Activated naive CD8-positive, alpha-beta T cell treated with anti-CD3 and anti-CD28 coated beads, Interleukin-2, amount 50 U/mL, for 24 hours (primary cell): Measurements from ENCODE around the gene ADRB2.
A peak's percentile ranks its signal among the peaks of the same experiment; 100 is the strongest.

Experiments
- ATAC-seq: fragments of 150-1000 bp; cut with Tn5 transposase; one replicate; pipeline ENCODE4 v1.10.0; 2021
- DNase-seq: peaks from one replicate; pipeline ENCODE4 v3.0.0; 2021
- H3K27ac Mint-ChIP-seq: one replicate; pipeline ENCODE4 v1.8.0; 2021; ENCODE audit warnings: mild to moderate bottlenecking, mixed read lengths
- H3K27me3 Mint-ChIP-seq: one replicate; pipeline ENCODE4 v1.8.0; 2021; ENCODE audit warnings: mixed read lengths
- H3K36me3 Mint-ChIP-seq: one replicate; pipeline ENCODE4 v1.8.0; 2021; ENCODE audit warnings: low read depth, mixed read lengths
- H3K4me1 Mint-ChIP-seq: one replicate; pipeline ENCODE4 v1.8.0; 2021; ENCODE audit warnings: mixed read lengths
- H3K4me3 Mint-ChIP-seq: one replicate; pipeline ENCODE4 v1.8.0; 2021; ENCODE audit warnings: mild to moderate bottlenecking, moderate library complexity, mixed read lengths
- H3K9me3 Mint-ChIP-seq: one replicate; pipeline ENCODE4 v1.8.0; 2021; ENCODE audit warnings: mixed read lengths

Gene ADRB2

DNA sequence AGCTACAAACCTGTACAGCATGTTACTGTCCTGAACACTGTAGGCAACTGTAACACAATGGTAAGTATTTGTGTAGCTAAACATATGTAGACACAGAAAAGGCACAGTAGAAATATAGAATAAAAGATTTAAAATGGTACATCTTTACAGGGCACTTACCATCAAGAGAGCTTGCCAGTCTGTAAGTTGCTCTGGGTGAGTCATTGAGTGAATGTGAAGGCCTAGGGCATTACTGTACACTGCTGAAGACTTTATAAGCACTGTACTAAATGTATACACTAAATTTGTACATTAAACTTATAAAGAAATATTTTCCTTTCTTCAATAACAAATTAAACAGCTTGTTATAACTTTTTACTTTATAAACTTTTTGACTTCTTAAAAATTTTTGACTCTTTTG lies 20.5 kb downstream of the ADRB2 start:
- no peak overlapping the region for H3K27ac Mint-ChIP-seq
- no peak for DNase-seq
- H3K4me1 Mint-ChIP-seq: peaks cover 64% of the 10 kb centered on the region

DNA sequence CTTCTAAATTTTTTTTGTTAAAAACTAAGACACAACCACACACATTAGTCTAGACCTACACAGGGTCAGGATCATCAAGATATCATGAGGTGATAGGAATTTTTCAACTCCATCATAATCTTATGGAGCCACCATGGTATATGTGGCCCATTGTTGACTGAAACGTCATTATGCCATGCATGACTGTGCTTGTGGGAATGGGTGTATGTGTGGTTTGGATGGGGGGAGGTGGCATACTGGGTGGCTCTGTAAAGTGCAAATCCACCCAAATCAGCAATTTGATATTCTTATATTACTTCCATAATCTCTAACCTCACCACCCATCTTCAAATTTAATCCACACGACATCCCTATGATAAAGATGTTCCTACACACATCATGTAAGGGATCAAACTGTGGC lies 21.0 kb downstream of the ADRB2 start:
- no peak for ATAC-seq
- H3K36me3 Mint-ChIP-seq: no peaks in the 10 kb centered on the region
- DNase-seq: no peak
- H3K27ac Mint-ChIP-seq: no peak overlapping the region
- H3K4me1 Mint-ChIP-seq: peaks cover 61% of the 10 kb centered on the region
- peaks cover 3% of the 10 kb centered on the region for H3K9me3 Mint-ChIP-seq
- H3K4me3 Mint-ChIP-seq: no peak overlapping the region
- H3K27me3 Mint-ChIP-seq: no peaks in the 10 kb centered on the region

More for the DNA sequence above, 20.5 kb downstream of the ADRB2 start:
- Mint-ChIP-seq H3K27me3 (no peaks in the 10 kb centered on the region), H3K36me3 (no peaks in the 10 kb centered on the region), H3K4me3 (no peak overlapping the region), H3K9me3 (peaks cover 3% of the 10 kb centered on the region)
- no peak for ATAC-seq

DNA sequence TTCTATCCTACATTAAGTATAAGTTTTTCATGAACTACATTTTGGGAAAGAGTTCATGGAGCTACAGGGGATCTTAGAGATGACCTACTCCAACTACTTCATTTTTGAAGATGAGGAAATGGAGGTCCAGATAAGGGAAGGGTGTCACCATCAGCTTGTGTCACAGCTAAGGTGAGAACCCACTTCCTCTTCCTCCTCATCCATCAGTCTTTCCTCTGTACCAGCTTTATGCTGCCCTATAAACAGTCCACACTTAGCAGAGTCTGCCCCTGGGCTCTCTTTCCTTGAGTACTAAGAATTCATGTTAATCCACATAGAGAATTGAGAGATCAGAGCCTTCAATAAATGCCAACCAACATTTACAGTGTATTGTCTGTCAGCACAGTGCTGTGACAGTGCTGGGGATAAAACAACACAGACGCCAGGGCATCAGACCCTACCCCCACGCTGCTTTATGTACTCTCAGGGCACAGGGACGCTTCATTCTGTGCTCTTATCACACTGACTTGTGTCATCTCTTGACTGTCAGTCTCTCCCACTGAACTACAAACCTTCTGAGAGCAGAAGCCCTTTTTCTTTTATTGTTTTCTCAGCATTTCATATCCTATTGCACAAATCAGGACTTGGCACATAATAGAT lies 22.1 kb downstream of the ADRB2 start:
- Mint-ChIP-seq H3K9me3 (peaks cover 3% of the 10 kb centered on the region), H3K36me3 (no peaks in the 10 kb centered on the region), H3K4me3 (peak overlapping the region; percentile 0), H3K27me3 (no peaks in the 10 kb centered on the region), H3K27ac (peak overlapping the region; percentile 66), H3K4me1 (peaks cover 63% of the 10 kb centered on the region)
- no peak for DNase-seq
- ATAC-seq: peak; percentile 48

DNA sequence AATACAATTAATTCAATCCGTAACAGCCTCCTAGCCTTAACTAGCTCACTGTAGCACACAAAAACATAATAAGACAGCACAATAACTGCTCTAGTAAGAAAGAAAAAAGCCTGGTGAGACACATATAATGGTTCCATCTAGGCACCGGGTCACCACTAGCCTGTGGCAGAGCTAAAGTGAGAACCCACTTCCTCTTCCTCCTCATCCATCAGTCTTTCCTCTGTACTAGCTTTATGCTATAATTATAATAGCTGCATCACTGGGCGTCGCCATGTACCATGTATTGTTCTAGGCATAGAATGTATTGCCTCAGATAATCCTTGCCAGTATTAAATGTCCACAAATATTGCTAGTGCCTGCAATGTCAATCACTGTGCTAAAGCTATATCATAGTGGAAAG lies 23.1 kb downstream of the ADRB2 start:
- peaks cover 67% of the 10 kb centered on the region for H3K4me1 Mint-ChIP-seq

DNA sequence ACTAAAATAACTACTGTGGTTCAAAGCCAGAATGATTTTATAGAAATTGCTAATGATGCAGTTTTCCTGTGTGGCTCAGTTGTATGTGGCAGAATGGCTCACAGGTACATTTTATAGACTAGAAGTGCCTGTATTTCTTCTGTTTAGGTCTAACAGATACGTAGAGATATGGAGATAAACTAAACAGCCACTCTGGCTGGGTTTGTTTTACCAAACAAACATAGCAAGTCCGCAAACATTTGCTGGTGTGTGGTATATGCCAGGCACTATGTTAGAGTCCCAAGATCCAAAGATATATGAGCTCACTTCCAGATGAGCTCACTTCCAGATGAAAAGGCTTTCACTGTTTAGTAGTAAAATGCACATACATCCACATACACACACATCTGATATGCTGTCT lies 24.4 kb downstream of the ADRB2 start:
- Mint-ChIP-seq H3K9me3 (peaks cover 3% of the 10 kb centered on the region), H3K27me3 (no peaks in the 10 kb centered on the region), H3K36me3 (no peaks in the 10 kb centered on the region), H3K4me3 (no peak overlapping the region), H3K27ac (no peak overlapping the region), H3K4me1 (peaks cover 59% of the 10 kb centered on the region)
- ATAC-seq (no peak), DNase-seq (no peak)

More for the DNA sequence above, 23.1 kb downstream of the ADRB2 start:
- no peaks in the 10 kb centered on the region for H3K36me3 Mint-ChIP-seq
- peak overlapping the region; percentile 3 for H3K4me3 Mint-ChIP-seq
- peaks cover 3% of the 10 kb centered on the region for H3K9me3 Mint-ChIP-seq
- peak; percentile 72 for ATAC-seq
- DNase-seq: no peak
- H3K27me3 Mint-ChIP-seq: no peaks in the 10 kb centered on the region
- peak overlapping the region; percentile 66 for H3K27ac Mint-ChIP-seq

DNA sequence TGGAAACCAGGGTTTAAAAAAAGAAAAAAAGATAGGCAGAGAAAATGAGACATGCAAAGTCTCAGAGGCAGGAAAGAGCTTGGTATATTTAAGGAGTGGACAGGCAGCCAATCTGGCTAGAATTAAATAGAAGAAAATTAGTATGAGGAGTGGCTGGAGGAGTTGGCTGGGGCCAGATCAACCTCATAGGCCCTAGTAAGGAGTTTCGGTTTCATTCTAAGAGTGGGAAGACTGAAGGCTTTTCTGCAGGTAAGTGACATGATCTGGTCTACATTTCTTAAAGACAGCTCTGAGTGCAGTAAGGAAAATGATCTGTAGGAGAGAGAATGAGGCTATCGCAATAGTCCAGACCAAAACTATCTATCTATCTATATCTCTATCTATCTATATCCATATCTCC lies 27.5 kb downstream of the ADRB2 start:
- H3K9me3 Mint-ChIP-seq: no peaks in the 10 kb centered on the region
- H3K27ac Mint-ChIP-seq: no peak overlapping the region
- DNase-seq (no peak), ATAC-seq (no peak)
- H3K27me3 Mint-ChIP-seq: no peaks in the 10 kb centered on the region
- H3K36me3 Mint-ChIP-seq: no peaks in the 10 kb centered on the region
- H3K4me1 Mint-ChIP-seq: peaks cover 51% of the 10 kb centered on the region
- H3K4me3 Mint-ChIP-seq: no peak overlapping the region

DNA sequence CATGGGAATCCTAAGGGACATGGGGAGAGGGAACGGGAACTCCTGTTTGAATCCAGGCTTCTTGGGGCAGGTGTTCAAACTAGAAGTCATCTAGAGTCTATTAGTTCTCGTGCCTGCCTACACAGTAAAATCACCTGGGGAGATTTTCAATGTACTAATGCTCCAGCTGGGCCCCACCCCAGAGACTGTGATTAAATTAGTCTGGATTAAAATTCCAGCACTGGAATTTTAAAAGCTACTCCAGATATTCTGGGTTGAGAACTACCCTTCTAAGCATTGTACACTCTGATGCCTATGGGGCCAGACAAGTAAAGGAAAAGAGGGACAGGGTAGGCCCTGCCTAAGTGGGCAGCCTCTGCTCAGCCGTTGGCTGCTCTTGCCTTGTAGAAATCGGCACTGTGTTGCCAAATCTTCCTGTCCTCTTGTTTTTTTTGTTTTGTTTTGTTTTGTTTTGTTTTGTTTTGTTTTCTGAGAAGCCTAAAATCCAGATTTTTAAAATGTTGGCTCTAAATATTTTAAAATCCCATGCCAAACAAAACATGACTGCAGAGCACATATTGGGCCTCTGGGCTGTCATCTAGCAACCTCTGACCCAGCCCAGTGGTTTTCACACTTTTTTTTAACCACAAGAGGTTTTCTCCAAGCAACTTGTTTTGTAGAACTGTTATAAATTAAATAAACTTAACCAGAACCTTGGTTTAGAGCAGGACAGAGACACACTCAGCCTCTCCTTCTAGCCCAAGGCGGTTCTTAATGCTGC lies 29.0 kb downstream of the ADRB2 start:
- no peak for DNase-seq
- Mint-ChIP-seq H3K9me3 (no peaks in the 10 kb centered on the region), H3K4me1 (peaks cover 49% of the 10 kb centered on the region), H3K27ac (no peak overlapping the region), H3K4me3 (no peak overlapping the region), H3K36me3 (no peaks in the 10 kb centered on the region), H3K27me3 (no peaks in the 10 kb centered on the region)
- ATAC-seq: no peak

DNA sequence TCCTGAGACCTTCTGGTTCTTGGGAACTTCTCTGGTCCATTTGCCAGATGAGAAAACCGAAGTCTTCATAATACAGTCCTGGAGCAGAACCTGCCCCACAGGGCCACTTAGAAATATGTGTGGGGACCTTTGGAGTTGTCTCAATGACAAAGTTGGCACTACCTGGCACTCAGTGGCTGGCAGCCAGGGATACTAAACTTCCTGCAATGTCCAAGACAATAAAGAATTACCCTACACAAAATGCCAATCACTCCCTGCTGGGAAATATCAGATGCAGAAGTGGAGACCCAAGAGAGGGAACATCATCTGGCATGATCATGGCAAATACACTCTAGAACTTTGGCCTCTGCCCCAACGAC lies 29.6 kb downstream of the ADRB2 start:
- DNase-seq (no peak), ATAC-seq (no peak)
- no peaks in the 10 kb centered on the region for H3K36me3 Mint-ChIP-seq
- peaks cover 49% of the 10 kb centered on the region for H3K4me1 Mint-ChIP-seq
- H3K4me3 Mint-ChIP-seq: no peak overlapping the region
- H3K9me3 Mint-ChIP-seq: no peaks in the 10 kb centered on the region
- H3K27ac Mint-ChIP-seq: no peak overlapping the region
- no peaks in the 10 kb centered on the region for H3K27me3 Mint-ChIP-seq

DNA sequence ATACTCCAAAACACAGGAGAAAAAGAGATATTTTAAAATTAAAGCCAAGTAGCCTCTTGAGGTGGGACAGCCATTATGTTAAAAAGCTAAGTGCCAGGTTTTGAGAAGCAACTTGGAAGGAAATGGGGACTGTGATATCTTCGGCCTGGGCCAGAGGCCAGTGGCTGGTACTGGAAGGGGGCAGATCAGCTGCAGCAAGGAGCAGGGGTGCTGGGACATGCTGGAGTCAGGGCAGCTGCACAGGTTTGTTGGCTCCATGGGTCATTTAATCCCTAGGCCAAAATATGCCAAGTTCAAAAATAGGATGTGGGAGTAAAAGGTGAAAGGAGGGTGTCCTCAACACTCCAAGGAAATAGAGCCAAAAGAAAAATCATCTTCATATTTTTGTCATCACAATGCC lies 30.0 kb downstream of the ADRB2 start:
- Mint-ChIP-seq H3K4me3 (no peak overlapping the region), H3K9me3 (no peaks in the 10 kb centered on the region), H3K27me3 (no peaks in the 10 kb centered on the region), H3K4me1 (peaks cover 46% of the 10 kb centered on the region), H3K36me3 (no peaks in the 10 kb centered on the region), H3K27ac (no peak overlapping the region)
- ATAC-seq: no peak
- no peak for DNase-seq

DNA sequence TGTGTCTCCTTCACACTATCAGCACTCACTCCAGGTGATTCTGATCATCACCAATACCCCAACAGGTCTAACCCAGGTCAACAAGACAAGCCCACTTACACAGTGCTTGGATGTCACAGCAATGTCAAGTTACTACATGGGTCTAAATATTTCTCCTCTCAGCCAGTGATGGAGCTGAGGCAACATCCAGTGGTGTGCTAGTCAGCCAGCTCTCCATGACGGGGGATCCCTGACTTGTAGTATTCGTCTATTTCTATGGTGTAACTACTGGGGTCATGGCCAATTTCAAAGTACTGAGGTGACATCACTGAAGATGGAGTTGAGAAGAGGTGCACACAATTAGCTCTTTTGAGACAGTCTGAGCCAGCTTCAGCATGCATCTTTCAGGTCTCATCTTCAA lies 31.1 kb downstream of the ADRB2 start:
- no peaks in the 10 kb centered on the region for H3K36me3 Mint-ChIP-seq
- H3K4me3 Mint-ChIP-seq: no peak overlapping the region
- no peaks in the 10 kb centered on the region for H3K27me3 Mint-ChIP-seq
- H3K4me1 Mint-ChIP-seq: peaks cover 41% of the 10 kb centered on the region
- H3K9me3 Mint-ChIP-seq: no peaks in the 10 kb centered on the region
- ATAC-seq (no peak), DNase-seq (no peak)
- H3K27ac Mint-ChIP-seq: no peak overlapping the region

DNA sequence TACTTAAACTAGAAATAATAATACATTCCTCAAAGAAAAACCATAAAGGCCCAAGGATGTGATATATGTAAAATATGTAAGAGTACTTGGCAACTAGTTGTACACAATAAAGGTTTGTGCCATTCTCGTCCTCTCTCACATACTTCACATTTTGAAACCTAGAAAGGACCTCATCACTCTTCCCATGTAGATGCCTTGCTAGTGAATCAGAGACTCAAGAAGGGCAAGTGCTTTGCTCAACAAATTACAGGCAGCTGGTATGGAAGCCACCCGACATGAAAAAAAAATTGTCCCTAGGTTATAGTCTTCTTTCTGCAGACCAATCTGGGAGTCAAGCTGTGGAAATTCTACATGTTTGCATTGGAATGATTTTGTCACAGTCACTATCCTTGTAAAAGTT lies 31.7 kb downstream of the ADRB2 start:
- H3K27ac Mint-ChIP-seq: no peak overlapping the region
- DNase-seq: no peak
- no peak overlapping the region for H3K4me3 Mint-ChIP-seq
- no peaks in the 10 kb centered on the region for H3K27me3 Mint-ChIP-seq
- H3K4me1 Mint-ChIP-seq: peaks cover 37% of the 10 kb centered on the region
- H3K36me3 Mint-ChIP-seq: no peaks in the 10 kb centered on the region
- ATAC-seq: no peak
- no peaks in the 10 kb centered on the region for H3K9me3 Mint-ChIP-seq

DNA sequence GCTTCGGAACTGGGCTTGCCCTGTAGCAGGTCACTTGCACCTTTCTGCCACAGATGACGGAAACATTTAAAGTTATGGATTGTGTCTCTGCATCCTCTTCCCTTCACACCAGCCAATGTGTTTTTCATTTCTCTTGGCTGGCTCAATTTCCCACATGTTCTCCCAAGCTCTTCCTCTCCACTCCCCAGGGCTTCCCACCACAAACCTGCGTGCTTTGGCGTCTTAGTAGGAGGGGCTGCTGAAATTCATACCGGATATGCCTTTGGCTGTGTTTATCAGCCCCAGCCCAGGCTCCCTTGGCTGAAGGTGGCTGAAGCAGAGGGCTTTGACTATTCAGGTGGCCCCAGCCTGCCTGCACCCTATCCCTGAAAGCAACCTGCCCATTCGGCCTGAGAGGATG lies 32.1 kb downstream of the ADRB2 start:
- no peaks in the 10 kb centered on the region for H3K36me3 Mint-ChIP-seq
- ATAC-seq (no peak), DNase-seq (no peak)
- no peak overlapping the region for H3K27ac Mint-ChIP-seq
- no peaks in the 10 kb centered on the region for H3K27me3 Mint-ChIP-seq
- peaks cover 34% of the 10 kb centered on the region for H3K4me1 Mint-ChIP-seq
- no peak overlapping the region for H3K4me3 Mint-ChIP-seq
- H3K9me3 Mint-ChIP-seq: no peaks in the 10 kb centered on the region

DNA sequence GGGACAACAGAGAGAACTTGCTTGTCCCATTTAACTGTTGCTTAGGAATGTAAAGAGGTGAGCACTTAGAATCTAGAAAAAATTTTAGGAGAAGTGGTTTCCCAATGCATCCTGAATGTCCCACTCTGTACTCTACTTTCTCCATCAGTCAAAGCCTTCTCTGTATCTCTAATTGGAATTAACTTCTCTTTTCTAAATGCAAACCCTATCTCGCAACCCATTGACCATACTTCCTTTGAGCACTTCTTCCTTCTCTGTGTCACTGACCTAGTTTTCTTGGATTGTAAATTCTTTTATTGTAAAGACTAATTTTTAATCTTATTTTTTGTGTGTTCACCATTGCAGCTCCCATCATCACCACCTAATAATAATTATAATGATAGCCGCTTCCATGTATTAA lies 33.3 kb downstream of the ADRB2 start:
- no peak overlapping the region for H3K27ac Mint-ChIP-seq
- no peak for ATAC-seq
- no peaks in the 10 kb centered on the region for H3K9me3 Mint-ChIP-seq
- no peaks in the 10 kb centered on the region for H3K36me3 Mint-ChIP-seq
- no peaks in the 10 kb centered on the region for H3K27me3 Mint-ChIP-seq
- DNase-seq: no peak
- peaks cover 27% of the 10 kb centered on the region for H3K4me1 Mint-ChIP-seq
- no peak overlapping the region for H3K4me3 Mint-ChIP-seq

DNA sequence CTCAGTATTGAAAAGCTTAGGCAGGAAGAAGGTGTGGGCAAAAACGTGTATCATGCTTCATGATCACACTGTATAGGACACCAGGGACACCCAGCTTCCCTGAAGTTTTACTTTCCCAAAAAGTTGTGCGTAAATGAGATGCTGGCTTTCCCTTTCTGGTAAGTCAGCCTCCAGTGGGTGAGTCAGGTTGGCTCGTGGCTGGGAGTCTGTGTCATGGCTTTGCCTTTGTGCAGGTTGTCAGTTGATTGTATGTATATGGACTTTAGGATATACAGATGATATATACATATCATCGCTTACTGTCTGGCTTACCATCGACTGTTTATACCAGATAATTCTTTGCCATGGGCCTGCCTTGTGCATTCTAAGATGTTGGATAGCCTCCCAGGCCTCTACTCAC lies 34.2 kb downstream of the ADRB2 start:
- Mint-ChIP-seq H3K4me3 (no peak overlapping the region), H3K36me3 (no peaks in the 10 kb centered on the region), H3K9me3 (no peaks in the 10 kb centered on the region), H3K4me1 (peaks cover 24% of the 10 kb centered on the region), H3K27ac (no peak overlapping the region), H3K27me3 (no peaks in the 10 kb centered on the region)
- ATAC-seq (no peak), DNase-seq (no peak)

DNA sequence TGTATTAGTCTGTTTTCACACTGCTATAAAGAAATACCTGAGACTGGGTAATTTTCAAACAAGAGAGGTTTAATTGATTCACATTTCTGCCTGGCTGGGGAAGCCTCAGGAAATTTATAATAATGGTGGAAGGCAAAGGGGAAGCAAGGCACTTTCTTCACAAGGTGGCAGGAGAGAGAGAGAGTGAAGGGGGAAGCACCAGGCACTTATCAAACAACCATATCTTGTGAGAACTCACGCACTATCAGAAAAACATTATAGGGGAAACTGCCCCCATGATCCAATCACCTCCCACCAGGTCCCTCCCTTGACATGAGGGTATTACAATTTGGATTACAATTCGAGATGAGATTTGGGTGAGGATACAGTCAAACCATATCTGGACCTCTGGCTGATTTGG lies 34.7 kb downstream of the ADRB2 start:
- Mint-ChIP-seq H3K4me3 (no peak overlapping the region), H3K4me1 (peaks cover 21% of the 10 kb centered on the region), H3K27me3 (no peaks in the 10 kb centered on the region), H3K36me3 (no peaks in the 10 kb centered on the region), H3K9me3 (no peaks in the 10 kb centered on the region), H3K27ac (no peak overlapping the region)
- ATAC-seq (no peak), DNase-seq (no peak)
